SKM-1 (cell line): Measurements from ENCODE around the gene GMEB1.
"Not testable (repeated sequence)": the region's sequence is repeated elsewhere in the genome, so short reads cannot be mapped to it uniquely, and the experiment has no call there.

ENCODE experiments used
- DNase-seq: peaks from one replicate; lab custom pipeline; 2025; ENCODE audit not compliant: unreplicated experiment; lab: John Stamatoyannopoulos, UW

GMEB1 gene, protein sequence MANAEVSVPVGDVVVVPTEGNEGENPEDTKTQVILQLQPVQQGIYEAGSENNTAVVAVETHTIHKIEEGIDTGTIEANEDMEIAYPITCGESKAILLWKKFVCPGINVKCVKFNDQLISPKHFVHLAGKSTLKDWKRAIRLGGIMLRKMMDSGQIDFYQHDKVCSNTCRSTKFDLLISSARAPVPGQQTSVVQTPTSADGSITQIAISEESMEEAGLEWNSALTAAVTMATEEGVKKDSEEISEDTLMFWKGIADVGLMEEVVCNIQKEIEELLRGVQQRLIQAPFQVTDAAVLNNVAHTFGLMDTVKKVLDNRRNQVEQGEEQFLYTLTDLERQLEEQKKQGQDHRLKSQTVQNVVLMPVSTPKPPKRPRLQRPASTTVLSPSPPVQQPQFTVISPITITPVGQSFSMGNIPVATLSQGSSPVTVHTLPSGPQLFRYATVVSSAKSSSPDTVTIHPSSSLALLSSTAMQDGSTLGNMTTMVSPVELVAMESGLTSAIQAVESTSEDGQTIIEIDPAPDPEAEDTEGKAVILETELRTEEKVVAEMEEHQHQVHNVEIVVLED

DNA sequence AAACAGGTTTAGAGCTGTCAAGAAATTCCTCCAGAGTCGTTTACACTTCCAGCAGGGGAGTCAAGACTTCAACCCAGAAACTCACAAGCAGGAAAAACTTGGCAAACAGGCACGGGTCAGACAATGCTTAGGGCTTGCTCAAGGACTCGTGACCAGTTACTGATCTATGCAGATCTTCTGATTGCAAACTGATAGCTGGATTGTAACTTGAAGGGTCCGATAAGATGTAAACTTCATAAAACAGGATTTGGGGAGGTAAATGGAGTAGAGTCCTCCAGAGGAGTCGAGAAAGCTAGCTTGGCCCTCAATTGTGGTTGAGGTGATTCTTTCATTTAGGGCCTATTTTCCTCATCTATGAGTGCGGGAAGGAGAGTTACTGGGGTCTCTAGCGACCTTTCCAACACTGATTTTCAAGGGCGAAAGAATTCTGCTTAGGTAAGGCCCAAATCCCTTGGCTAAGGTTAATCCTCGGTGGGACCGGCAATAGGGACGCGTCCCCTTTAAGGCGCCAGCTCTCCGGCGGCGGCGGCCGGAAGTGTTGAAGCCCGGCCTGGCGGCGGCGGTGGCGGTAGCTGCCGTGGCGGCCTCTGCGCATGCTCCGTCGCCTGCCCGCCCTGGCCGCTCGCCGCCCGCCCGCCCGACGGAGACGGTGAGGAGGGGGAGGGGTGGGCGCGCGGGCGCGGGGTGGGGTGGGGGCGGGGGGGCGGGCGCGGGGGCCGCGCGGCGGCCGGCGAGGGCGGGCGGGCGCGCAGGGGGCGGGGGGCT, at the start of gene GMEB1:
GMEB1 (plus strand) TSS at position 594 of the 765 bp plus-strand sequence. CDS start 14,829 bp downstream, outside the sequence.
- DNase-seq = peak; percentile 86

DNA sequence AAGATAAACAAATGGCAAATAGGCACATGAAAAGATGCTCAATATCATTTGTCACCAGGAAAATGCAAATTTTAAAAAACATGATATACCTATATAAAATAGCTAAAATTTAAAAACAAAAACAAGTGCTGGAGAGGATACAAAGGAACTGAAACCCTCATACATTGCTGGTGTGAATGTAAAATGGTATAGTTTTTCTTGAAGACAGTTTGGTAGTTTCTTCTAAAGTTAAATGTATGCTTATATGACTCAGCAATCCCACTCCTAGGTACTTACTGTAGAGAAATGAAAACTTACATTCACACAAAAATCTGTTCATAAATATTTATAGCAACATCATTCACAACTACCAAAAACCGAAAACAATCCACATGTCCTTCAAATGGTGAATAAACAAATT, 36.9 kb upstream of the GMEB1 start:
- DNase-seq = no peak

DNA sequence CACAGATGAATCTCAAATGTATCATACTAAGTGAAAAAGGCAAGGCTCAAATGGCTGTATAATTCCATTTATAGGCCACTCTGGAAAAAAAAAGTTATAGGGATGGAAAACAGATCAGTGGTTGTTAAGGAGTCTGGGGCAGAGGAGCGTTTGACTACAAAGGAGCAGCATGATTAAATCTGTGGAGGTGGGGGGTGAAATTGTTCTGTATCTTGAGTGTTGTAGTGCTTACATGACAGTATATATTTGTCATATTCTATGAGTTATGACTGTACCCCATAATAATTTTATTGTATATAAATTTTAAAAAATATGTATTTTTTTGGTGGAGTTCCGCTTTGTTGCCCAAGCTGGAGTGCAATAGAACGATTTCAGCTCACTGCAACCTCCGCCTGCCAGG, 36.0 kb upstream of the GMEB1 start:
- DNase-seq = no peak

DNA sequence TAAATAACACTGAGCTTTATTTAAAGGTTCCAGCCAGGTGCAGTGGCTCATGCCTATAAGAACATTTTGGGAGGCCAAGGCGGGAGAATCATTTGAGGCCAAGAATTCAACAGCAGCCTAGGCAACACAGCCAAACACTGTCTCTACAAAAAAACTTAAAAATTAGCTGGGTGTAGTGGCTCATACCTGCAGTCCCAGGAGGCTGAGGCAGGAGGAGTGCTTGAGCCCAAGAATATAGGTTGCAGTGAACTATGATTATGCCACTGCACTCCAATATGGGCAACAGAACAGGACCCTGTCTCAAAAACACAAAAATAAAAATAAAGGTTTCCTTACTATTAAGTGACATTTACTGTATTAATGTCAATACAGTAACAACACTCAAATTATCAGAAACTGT, 27.8 kb upstream of the GMEB1 start:
- DNase-seq = no peak

DNA sequence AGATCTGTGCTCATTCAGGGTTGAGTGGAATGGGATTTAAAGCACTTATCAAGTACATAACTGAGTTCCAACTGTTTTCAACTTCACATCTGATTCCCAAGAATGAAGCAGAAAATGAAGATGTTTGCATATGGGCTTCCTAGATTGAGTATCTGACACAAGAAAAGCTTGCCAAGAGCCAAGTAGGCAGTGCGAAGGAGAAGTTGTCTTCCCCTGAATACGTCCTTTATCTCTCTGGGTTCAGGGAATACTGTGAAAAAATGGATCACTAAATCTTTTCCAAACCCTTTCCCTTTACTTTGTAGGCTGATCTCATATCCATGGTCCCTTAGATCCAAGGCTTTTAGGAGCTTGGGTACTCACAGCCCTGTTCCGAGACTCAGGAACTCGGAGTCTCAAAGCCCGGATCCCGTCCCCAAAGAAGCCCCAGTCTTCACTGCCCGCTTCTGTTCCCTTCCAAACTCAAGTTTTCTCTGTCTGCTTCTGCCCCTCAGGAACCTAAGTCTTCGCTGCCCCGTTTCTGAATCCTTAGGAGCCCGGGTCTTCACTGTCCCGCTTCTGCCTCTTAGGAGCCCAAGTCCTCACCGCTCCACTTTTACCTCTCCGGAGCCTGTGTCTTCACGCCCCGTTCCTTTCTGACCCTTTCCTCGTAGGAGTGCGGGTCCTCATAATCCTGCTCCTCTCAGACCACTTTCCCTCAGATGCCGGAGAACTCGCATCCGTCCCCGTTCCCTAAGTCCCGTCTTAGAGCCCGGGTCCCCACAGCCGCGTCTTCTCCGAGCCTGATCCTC, 26.3 kb upstream of the GMEB1 start:
- DNase-seq = no peak

DNA sequence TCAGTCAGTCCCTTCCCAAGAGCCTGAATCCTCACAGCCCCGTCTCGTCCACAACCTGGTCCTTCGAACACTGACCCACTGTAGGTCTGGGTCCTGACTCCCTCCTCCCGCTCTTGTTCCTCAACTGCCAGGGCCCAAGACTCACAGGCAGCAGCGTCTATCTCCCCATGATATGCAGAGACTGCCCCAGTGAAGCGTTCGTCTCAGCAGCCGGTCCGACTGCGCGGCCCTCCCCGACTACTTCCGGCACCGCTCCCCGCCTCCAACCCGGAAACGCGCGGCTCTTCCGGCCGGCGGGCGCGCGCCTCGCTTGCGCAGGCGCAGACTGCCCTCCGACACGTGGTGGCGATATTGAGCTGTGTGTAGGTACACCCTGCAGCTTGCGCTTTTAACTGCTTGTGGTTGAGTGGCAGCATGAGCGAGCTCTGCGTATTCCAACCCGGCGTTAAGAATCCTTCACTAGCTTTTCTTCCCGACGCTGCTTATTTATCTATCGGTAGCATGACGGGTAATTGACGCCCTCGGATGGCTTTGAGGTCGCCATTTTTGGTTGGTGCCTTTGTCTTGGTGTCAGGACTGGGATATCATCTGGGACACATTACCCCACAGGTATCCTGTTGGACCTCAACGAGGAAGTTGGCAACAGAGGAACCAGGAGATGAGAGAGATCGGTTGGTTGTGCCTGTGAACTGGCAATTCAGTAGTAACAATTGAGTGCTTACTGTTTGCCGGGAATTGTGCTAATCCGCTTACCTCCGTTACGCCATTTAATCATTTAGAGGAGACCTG, 25.5 kb upstream of the GMEB1 start, which contains the start of gene TAF12:
TAF12 (minus strand) TSS at position 221 of the 789 bp plus-strand sequence. CDS start 20,986 bp downstream, outside the sequence.
- peak; percentile 92 for DNase-seq

DNA sequence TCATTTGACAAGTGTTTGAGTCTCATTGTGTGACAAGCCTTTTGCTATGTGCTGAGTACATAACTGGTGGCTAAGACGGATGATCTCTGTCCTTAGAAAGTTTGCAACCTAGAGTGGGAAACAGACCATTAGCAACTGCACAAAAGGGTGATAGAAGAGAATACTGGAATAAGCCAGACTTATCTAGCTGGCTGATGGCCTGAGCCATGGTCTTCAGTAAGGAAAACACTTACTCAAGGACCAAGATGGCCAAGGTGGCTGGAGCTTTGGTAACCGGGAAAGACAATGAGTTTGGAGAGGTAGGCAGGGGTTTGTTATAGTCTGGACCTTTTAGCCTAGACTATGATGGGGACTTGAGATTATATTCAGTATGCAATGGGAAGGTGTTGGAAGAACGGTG, 24.1 kb upstream of the GMEB1 start:
- DNase-seq = no peak

DNA sequence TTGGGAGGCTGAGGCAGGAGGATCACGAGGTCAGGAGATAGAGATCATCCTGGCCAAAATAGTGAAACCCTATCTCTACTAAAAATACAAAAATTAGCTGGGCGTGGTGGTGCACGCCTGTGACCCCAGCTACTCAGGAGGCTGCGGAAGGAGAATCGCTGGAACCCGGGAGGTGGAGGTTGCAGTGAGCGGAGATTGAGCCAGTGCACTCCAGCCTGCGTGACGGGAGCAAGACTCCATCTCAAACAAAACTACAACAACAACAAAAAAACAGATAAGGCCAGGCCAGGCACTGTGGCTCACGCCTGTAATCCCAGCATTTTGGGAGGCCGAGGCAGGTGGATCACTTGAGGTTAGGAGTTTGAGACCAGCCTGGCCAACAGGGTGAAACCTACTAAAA, 23.2 kb upstream of the GMEB1 start:
- not testable (repeated sequence) for DNase-seq

DNA sequence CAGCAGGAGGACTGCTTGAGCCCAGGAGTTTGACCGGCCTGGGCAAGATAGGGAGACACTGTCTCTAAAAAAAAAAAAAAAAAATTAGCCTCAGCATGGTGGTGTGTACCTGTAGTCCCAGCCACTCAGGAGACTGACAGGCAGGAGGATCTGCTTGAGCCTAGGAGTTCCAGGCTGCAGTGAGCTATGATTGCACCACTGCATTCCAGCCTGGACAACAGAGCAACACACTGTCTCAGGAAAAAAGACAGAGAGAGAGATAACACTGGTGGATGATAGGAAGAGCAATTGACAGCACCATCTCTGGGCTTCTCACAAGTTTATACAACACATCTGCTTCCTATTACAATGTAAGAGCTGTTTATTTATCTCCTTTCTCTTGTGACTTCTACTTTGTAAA, 22.5 kb upstream of the GMEB1 start:
- no peak for DNase-seq

DNA sequence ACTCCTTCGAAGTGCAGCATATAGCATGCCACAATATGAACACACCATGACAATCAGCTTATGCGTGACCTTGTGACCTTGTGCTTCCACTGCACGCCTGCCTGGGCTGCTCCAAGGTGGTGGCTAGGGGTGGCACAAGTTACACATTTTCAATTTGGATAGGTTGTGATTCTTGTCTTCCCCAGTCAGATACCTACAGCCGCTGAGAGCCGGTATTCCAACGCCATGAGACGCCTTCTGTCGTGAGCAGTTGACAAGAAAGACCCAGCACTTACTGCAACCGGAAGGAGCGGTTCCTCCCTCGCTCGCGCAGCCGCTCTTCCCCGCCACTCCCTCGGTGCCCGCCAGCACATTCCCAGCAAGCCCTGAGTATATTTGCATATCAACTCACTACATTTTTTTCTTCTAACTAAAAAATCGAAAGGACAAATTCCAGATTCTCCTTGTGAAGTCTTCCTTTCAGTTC, 20.5 kb upstream of the GMEB1 start:
- DNase-seq = peak; percentile 85

DNA sequence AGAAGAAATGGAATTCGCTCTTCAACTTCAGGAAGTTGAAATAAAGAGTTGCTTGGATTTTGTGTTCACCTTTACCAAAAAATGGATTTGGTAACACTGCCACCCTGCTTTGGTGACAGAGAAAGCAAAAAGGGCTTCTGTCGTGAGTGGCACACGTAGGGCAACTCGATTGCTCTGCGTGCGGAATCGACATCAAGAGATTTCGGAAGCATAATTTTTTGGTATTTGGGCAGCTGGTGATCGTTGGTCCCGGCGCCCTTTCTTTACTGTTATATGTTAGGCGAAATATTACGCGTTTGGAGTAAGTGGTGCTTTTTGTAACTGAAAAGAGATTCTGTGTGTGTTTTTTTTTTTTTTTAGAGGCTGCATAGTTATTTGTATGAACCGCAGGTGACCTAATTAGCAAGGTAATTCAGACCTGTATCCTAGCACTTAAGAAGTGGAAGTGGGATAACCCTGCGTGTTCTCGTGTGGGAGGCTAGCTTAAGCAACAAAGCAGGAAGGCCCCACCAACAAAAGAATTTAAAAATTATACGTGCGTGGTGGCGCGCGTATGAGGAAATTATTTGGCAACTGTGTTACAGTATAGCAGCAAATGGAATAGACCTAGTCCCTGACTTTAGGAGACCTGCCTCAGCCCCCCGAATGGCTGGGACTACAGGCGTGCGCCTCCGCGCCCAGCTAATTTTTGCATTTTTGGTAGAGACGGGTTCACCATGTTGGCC, 19.9 kb upstream of the GMEB1 start, which contains the start of gene RNU11:
RNU11 (plus strand) TSS at position 127 of the 725 bp plus-strand sequence.
- DNase-seq = peak; percentile 85

DNA sequence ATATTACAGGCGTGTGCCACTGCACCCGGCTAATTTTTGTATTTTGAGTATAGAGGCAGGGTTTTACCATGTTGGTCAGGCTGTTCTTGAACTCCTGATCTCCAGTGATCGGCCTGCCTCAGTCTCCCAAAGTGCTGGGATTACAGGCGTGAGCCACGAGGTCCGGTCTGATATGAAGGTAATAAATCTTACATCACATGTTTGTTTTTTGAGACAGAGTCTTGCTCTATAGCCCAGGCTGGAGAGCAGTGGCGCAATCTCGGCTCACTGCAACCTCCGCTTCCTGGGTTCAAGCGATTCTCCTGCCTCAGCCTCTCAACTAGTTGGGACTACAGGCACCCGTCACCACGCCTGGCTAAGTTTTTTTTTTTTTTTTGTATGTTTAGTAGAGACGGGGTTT, 15.5 kb upstream of the GMEB1 start:
- not testable (repeated sequence) for DNase-seq

DNA sequence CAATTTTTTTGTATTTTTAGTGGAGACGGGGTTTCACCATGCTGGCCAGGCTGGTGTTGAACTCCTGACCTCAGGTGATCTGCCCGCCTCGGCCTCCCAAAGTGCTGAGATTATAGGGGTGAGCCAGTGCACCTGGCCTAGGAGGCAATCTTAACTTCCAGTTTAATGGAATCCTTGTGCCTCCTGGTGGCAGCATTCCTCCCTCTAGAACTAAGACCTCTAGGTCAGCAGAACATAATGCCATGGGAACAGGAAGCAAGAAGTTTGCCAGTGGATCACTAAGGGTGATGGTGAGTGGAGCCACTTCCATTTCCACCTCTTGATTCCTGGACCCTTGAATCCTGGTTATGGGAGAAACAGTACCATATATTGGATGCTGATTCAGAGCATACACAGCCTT, 14.7 kb upstream of the GMEB1 start:
- DNase-seq = not testable (repeated sequence)

DNA sequence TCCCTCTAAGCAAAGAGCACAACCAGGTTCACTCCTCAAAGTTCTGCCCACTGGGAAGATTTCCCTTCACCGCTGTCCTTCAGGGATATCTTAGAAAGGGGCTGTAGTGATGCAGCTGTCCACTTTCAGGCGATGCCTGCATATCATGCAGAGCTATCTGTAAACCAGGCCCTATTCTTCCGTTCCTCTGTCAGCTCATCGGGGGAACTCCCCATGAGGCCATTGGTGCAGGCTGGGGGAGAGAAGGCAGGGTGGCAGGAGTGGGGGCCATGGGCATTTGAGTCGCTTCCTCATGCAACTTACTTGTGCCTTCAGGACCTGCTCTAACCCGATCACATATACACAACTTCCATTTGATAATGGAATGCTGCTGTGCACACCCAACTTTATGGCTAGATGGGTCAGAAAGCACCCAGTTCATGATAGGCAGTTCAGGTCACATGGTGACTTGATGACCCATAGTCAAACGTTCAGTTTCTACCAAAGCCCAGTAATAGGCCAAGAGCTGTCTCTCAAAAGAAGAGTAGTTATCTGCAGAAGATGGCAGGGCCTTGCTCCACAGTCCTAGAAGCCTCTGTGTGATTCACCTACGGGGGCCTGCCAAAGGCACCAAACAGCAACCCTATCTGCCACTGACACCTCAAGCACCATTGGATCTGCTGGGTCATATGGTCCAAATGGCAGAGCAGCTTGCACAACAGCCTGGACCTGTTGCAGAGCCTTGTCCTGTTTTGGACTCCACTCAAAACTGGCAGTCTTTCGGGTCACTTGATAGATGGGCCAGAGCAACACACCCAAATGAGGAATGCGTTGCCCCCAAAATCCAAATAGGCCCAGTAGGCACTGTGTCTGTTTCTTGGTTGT, 12.9 kb upstream of the GMEB1 start:
- DNase-seq = not testable (repeated sequence)

DNA sequence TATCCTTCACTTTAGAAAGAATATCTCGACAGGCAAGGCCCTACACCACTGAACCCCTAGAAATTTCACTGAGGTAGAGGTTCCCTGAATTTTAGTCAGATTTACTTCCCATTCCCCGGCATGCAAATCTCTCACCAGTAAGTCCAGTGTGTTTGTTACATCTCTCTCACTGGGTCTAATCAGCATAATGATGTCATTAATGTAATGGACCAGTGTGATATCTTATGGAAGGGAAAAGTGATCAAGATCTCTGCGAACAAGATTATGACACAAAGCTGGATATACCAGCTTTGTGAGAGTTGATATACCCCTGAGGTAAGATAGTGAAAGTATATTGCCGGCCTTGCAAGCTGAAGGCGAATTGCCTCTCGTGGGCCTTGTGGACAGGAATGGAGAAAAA, 12.2 kb upstream of the GMEB1 start:
- DNase-seq = no peak

DNA sequence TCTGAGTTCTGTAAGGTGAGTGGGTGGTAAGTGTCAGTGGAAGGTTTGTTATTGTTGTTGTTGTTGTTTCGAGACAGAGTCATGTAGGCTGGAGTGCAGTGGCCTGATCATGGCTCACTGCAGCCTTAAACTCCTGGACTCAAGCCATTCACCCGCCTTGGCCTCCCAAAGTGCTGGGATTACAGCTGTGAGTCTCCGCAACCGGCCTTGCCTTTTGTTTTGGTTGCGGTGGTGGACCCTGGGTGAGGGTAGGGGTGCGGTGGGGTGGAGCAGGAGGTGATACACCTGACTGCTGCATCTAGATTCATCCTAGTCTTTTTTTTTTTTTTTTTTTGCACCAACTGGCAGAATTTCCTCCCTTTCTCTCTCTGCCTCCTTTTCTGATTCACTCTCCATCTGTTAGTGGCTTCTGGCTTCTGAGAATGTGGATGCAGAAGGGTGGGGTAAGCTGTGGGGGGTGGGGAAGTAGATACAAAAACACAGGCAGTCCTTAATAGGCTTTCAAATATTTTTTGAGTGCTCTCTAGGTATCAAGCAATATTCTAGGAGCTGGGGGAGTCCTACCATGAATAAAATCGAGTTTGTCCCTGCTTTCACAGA, 4.6 kb upstream of the GMEB1 start:
- no peak for DNase-seq

DNA sequence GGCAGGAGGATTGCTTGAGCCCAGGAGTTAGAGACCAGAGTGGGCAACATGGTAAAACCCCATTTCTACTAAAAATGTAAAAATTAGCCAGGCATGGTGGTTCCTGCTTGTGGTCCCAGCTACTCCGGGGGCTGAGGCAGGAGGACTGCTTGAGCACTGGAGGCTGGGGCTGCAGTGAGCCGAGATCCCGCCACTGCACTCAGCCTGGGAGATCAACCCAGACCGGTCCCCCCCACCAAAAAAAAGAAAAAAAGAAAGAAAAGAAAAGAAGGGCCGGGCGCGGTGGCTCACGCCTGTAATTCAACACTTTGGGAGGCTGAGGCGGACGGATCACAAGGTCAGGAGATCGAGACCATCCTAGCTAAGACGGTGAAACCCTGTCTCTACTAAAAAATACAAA, 1.8 kb upstream of the GMEB1 start:
- DNase-seq = no peak
